ENCODE results near the gene CPM. TPM values are rescaled to one million over a fixed set of nuclear protein-coding genes. Genes with fewer than 3 reads are reported as not detected.

CPM gene
- total and polyA plus RNA-seq, 2 of the 4 experiments (the other 2 are of a cell fraction): 2.0 to 8.8 TPM

DNA sequence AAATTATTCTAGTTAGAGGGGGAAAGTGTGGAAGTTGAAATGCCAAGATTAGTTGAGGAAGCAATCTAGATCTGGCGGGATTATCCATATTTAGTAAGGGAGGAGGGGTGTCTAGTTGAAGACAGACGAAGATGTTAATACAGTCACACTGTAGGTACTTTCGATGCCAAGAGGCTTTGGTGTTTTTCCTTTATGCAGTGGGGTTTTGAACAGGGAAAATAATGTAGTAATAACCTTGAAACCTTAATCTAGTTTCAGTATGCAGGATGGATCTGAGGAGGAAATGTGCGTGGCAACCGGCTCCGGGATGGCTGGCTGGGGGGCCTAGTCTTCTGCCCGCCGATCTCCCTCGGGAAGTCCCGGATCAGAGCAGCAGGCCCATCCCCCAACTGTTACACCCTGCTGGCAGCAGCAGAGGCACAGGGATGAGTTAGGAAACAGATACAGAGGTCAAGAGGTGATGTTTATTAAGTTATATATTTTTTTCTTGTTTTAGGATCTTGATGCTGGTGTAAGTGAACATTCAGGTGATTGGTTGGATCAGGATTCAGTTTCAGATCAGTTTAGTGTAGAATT is 97.5 kb downstream of the CPM start:
- H4K20me1 ChIP-seq (ENCODE audit: insufficient read depth, low read length): peaks cover 51% of the 10 kb centered on the region
- H2AK5ac ChIP-seq (ENCODE audit: low read depth, low read length): no peak overlapping the region
- H2AK9ac ChIP-seq (replicated peaks; ENCODE audit: low read depth, low read length, poor library complexity): no peak overlapping the region
- TF ChIP-seq, protein P1, sequence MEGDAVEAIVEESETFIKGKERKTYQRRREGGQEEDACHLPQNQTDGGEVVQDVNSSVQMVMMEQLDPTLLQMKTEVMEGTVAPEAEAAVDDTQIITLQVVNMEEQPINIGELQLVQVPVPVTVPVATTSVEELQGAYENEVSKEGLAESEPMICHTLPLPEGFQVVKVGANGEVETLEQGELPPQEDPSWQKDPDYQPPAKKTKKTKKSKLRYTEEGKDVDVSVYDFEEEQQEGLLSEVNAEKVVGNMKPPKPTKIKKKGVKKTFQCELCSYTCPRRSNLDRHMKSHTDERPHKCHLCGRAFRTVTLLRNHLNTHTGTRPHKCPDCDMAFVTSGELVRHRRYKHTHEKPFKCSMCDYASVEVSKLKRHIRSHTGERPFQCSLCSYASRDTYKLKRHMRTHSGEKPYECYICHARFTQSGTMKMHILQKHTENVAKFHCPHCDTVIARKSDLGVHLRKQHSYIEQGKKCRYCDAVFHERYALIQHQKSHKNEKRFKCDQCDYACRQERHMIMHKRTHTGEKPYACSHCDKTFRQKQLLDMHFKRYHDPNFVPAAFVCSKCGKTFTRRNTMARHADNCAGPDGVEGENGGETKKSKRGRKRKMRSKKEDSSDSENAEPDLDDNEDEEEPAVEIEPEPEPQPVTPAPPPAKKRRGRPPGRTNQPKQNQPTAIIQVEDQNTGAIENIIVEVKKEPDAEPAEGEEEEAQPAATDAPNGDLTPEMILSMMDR (conservative IDR thresholded peaks at IDR 0.05; ENCODE audit: low read depth, low read length): no peak
- no peak for TF ChIP-seq MAZ (IDR thresholded peaks at IDR 0.05; ENCODE audit: borderline replicate concordance, low read depth, low read length)
- no peak overlapping the region for H3K23ac ChIP-seq (ENCODE audit: low read depth, low read length)
- H2BK20ac ChIP-seq (ENCODE audit: low read depth, low read length): no peak overlapping the region
- no peak overlapping the region for H3K27ac ChIP-seq (ENCODE audit: insufficient read depth, low read length)
- WGBS, 2 experiments (ENCODE audit: extremely low coverage in 2 of 2, insufficient read length in 1 of 2): 20% methylated on average over 1 of the region's 10 CpGs; no CpG with 5 or more reads in 1 of the 2 experiments
- no TSS peak for BruUV-seq (replicated peaks)
- dilution Hi-C loops (cut with HindIII; ENCODE audit: low sequenced_read_pairs, unreplicated experiment) (no loop called here), intact Hi-C loops (cut with micrococcal nuclease) (no loop called here), in situ Hi-C loops (cut with MboI; ENCODE audit: low sequenced_read_pairs) (loop anchor here (25.0 kb wide), 1 partner anchor 752 kb away; the partner anchor contains the start of gene CCT2)
- no peak overlapping the region for H4K5ac ChIP-seq (ENCODE audit: low read depth, low read length)
- peaks cover 23 to 49% of the 10 kb centered on the region in 2 experiments for H3K79me1 ChIP-seq (ENCODE audit: low read depth in 1 of 2, low read length in 2 of 2)
- H3K4ac ChIP-seq (ENCODE audit: low read depth, low read length): no peak overlapping the region
- ATAC-seq (ENCODE audit: low read depth): no peak
- H3K9me1 ChIP-seq (ENCODE audit: insufficient read depth, low read length): 0 out of 2 replicates have a peak, but pooled peaks cover 4% of the 10 kb centered on the region
- H2AFZ ChIP-seq (replicated peaks; ENCODE audit: low read length, poor library complexity): no peak overlapping the region
- H4K8ac ChIP-seq (ENCODE audit: low read depth in 2 of 2, low read length in 2 of 2): no peak overlapping the region
- H3K36me3 ChIP-seq (ENCODE audit: control insufficient read depth, insufficient read depth, low read length): peaks cover 52% of the 10 kb centered on the region
- CTCF ChIA-PET: no interaction called here
- no peak overlapping the region for H2BK15ac ChIP-seq (ENCODE audit: low read depth, low read length)
- no peak overlapping the region for H3K56ac ChIP-seq (ENCODE audit: extremely low read depth, insufficient read depth, low read length)
- POLR2A ChIA-PET (ENCODE audit: unreplicated experiment): no interaction called here
- H3K4me1 ChIP-seq (ENCODE audit: control insufficient read depth, insufficient read depth, low read length): peaks cover 2% of the 10 kb centered on the region
- H3K4me2 ChIP-seq (ENCODE audit: low read depth, low read length): no peak overlapping the region
- no peak overlapping the region for H3K9ac ChIP-seq (ENCODE audit: low read depth, low read length)
- no peak overlapping the region for H4K91ac ChIP-seq (ENCODE audit: insufficient read depth, low read depth, low read length)
- no peak overlapping the region for H3K4me3 ChIP-seq (ENCODE audit: insufficient read depth, low read depth, low read length)
- no peak overlapping the region for H3K18ac ChIP-seq (ENCODE audit: low read depth, low read length)
- no peaks in the 10 kb centered on the region for H3K27me3 ChIP-seq (ENCODE audit: control insufficient read depth, insufficient read depth, low read length)
- H3K9me3 ChIP-seq (ENCODE audit: control insufficient read depth, insufficient read depth, low read length): no peaks in the 10 kb centered on the region
- no peak for DNase-seq
- no peak overlapping the region for H2BK5ac ChIP-seq (ENCODE audit: low read depth, low read length, poor library complexity, severe bottlenecking)
- no peak overlapping the region for H3K14ac ChIP-seq (replicated peaks; ENCODE audit: low read depth, low read length)
- H2BK120ac ChIP-seq (ENCODE audit: low read depth, low read length): no peak overlapping the region
